ENCODE results near the gene TBXT. TPM values are rescaled to one million over a fixed set of nuclear protein-coding genes. Genes with fewer than 3 reads are reported as not detected.
"Not testable (repeated sequence)": the region's sequence is repeated elsewhere in the genome, so short reads cannot be mapped to it uniquely, and the experiment has no call there.

Gene TBXT
- total RNA-seq, 1 donor from 2014 or later: not detected

DNA sequence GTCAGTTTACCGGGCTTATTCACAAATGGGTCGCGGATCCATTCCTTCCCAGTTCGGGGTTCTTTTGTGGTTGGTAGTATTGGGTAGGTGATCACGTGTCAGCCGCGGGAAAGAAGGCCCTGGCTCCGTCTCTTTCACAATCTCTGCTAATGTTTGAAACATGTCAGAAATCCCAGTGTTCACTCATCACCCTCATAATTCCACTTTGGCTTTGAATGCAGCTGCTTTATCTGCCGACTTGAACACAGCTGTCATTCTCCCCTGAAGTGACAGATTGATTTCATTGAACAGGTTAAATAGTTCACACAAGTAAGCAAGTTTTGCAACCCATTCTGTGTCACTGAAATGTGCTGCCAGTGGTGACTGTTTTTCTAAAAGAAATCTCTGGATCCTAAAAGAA is 44.5 kb downstream of the TBXT start:
- DNase-seq (ENCODE audit: low spot score in 2 of 2); FAIRE-seq: not testable (repeated sequence)

GRCh38 chr6:166121726-166122125 is 45.9 kb downstream of the TBXT start:
- FAIRE-seq (no peak), DNase-seq (ENCODE audit: low spot score in 2 of 2) (no peak)

DNA sequence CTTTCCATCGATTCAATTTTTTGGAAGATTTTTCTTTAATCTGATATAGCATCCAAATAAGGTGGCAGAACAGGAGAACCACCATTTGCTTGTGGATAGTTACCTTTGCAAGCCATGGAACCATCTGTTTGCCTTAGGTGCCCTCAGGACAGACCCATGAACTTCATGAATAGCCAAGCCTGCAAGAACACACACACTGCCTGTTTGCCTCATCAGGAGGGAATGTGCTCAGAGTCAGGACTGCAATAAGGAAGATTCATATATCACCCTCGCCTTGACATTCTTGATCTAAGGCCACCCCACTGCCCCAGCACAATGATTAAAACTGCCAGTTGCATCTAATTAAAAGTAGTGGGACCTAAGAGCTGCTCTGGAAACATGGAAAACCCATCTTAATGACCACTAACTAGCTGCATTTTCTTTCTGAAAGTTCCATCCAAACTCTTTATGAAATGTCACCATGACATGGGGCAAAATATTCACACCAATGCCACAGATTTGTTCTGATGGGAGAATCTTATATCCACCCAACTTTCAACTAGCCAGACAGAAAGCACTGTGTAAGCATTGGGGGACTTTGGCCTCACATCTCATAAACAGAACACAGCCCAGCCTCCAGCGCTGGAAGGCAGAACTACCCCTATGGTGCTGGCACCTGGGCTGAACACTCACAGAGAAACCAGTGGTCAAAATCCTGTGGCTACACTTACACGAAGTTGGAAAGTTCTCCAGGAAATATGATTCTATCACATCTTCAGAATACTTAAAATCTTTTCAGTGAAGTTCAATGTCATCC is 48.3 kb downstream of the TBXT start:
- FAIRE-seq (no peak), DNase-seq (ENCODE audit: low spot score in 2 of 2) (no peak)

DNA sequence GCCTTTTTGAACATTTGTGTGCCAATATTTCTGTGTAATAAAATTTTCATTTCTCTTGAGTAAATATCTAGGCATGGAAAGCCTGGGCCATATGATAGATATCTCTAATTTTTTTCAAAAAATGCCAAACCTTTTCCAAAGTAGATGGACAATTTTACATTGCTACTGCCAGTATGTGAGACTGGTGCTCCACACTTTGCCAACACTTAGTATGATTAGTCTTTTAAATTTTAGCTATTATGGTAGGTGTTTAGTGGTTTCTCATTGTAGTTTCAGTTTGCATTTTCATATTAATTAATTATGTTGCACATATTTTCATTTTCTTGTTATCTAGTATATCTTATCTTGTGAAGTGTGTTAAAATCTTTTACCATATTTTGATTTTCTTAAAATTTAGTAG is 52.0 kb downstream of the TBXT start:
- FAIRE-seq (no peak), DNase-seq (ENCODE audit: low spot score in 2 of 2) (no peak)

DNA sequence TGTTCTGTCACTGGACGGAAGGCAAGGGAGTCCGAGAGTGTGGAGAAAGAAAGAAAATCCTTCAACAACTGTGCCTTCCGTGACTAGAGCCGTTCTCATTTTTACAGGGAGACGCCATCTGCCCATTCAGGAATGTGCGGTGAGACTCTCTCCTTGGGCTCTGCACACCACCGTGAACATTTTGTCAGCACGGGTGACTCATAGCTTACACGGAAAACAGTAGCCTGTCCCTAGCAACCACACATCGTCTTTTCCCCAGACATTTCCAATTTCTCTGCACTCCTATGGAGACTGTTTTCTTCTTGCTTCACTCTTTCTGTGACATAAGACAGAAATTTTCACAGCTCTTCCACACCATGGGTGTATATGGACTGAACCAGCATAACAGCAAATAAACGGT is 55.1 kb downstream of the TBXT start:
- peak in 1 of 2 donors; percentile 27 for DNase-seq (ENCODE audit: low spot score in 2 of 2)
- no peak for FAIRE-seq

GRCh38 chr6:166109608-166110007 is 58.0 kb downstream of the TBXT start:
- FAIRE-seq: no peak
- no peak for DNase-seq (ENCODE audit: low spot score in 2 of 2)

Small RNA genes lying within 50 kb of the gene (small RNA-seq; reads per million reads assigned to genes)
- gene RNU6-153P: not detected

Other genes starting within 250 kb of the TBXT start
- under 0.01 TPM for gene PRR18, start 140.5 kb upstream of the TBXT start, total RNA-seq
- 20.0 TPM for gene SFT2D1, start 174.7 kb upstream of the TBXT start, total RNA-seq
- 69.7 TPM for gene MPC1, start 215.1 kb upstream of the TBXT start, total RNA-seq

Data from frontal cortex (tissue), 4 donors.